HuH-7 (cell line): Measurements from ENCODE around the gene SIRPA.

ENCODE experiments used
- DNase-seq: peaks from one replicate; pipeline ENCODE4 v3.0.0; 2011; ENCODE audit warnings: low spot score

SIRPA gene

DNA sequence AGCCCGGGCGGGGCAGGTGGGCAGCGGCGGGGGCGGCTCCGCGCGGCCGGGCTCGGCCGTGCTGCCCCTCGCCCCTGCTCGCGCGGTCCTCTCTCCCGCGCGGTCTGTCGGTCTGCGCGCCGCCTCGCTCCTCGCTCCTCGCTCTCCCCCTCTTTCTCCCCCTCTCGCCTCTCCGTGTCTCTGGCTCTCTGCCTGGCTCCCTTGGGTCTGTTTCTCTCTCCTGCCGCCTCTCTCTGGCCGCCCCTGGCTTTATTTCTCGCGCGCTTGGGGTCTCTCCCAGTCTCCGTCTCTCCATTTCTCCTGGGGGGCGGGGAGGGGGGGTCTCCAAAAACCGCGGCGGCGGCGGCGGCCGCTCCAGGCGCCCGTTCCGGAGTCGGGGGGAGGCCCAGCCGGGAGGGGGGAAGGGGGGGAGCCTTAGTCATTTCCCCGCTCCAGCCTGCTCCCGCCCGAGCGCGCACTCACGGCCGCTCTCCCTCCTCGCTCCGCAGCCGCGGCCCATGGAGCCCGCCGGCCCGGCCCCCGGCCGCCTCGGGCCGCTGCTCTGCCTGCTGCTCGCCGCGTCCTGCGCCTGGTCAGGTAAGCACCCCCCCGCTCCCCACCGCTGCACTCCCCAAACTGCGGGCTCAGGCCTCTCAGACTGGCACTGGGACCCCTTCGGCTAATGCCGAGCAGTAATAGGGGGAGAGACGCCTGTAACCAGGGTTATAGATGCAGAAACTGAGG is at the start of gene SIRPA:
Gene SIRPA (plus strand): TSS at position 457 of the 723 bp plus-strand sequence. CDS start 41 bp downstream, at position 498.
- peak; percentile 81 for DNase-seq

DNA sequence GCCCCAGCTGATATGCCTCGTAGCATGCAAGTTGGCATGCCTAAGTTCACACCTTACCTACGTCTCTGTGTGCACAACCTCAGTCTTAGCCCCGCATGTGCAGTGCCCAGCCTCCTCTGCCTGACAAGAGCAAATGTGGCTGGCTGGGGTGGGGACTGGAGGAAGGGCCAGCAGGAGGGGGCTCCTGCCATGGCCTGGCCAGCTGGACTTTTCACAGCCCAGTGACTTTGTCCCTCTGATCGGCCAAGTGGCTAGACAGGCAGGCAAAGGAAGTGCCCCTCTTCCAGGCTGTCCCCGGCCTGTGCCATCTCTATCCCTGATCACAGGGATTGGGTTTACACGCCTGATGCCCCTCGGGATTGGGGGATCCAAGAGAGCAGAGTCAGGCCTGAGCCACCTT is 49.5 kb upstream of the SIRPA start:
- DNase-seq = no peak

DNA sequence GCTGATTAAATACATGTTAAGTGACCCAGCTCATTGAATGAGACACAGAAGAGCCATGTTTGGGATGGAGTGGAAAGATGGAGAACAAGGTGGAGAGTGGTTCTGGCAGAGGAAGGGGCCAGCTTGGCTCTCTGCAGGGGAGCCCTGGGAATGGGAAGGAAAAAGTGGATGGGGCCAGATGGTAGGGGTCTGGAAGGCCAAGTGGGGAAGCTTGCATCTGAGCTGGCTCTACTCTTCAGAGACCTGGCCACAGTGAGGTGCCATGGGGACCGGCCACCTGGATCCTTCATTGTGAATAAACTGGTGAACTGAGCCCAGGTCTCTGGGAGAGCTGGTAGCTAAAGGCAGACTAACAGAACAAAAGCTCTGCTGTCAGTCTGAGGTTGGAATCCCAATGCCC is 48.9 kb upstream of the SIRPA start:
- DNase-seq = no peak

DNA sequence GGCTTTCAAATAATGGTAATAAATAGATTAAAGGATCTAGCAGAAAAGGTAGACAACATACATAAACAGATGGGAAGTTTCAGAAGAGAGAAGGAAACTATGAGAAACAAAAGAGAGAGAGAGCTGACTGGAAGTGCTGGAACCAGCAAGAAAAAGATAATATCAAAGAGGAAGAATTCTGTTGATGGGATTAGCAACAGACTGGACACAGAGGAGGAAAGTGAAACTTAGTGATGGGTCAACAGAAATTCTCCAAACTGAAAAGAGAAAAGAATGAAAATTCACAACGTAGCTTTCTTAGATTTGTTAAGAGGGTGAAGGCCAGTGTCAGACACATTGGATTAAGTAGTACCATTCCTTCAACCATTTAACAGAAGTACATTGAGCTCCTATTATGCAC is 48.3 kb upstream of the SIRPA start:
- no peak for DNase-seq

DNA sequence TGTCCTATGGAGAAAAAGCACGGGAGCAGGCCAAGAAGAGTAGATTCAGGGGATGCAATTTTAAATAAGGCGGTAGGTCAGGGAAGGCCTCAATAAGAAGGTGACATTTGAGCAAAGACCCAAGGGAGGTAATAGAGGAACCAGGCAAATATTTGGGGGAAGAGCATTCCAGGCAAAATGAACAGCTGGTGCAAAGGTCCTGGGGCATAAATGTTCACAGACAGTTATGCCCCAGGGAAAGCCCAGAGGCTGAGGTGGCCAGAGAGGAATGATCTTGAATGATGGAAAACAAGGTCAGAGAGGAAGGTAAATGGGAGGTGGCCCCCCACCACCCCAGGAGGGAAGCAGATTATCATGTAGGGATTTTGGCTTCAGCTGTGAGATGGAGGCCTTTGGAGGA is 47.4 kb upstream of the SIRPA start:
- no peak for DNase-seq

DNA sequence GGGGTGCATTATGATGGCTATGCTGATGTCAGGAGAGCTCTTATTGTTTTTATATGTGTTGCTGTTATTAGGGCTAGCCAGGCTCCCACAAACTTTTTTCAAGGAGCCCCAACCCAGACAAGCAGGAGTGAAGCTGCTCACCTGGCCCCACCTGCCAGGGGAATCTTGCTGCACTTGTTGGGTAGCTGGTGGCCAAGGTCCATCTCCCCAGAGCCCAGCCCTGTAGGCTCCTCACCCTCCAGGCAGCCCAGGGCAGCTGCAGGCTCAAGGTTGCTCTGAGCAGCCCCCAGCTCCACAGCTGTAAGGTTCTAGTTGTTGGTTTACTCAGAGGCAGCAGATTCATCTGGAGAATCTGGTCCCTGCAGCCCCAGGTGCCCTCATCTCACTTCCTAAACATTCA is 46.8 kb upstream of the SIRPA start:
- no peak for DNase-seq

DNA sequence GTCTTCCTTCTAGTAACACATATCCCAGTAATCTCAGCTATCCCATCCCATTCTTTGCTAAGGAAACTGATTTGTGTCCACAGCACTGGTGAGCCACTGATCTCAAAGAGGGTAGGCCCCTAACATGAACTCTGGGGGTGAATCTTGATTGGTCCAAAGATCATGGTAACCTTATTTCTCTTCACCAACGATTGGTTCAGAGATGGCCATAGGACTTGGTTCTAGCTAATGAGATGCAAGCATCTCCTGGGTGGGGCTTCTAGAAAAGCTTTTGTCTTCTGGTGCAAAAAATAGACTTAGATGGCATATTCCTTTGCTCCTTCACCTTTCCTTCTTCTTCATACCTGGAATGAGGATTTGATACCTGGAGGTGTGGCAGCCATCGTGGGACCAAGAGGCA is 43.8 kb upstream of the SIRPA start:
- no peak for DNase-seq

DNA sequence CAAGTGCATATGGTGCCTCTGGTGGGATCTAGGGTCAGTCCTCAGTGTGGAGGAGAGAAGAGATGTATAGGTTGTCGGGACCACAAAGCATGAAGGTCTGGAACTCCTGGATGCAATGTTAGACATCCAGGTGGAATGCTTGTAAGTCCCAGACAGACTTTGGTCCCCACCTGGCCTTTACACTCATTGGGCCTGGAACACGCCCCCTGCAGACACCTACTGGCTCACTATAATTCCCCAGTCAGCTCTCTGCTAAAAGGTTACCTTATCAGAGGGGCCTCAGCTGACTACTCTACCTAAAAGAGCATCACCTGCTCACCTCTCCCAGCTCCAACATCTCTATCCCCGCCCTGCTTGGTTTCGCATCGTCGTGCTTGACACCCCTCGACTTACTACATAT is 41.7 kb upstream of the SIRPA start:
- no peak for DNase-seq

DNA sequence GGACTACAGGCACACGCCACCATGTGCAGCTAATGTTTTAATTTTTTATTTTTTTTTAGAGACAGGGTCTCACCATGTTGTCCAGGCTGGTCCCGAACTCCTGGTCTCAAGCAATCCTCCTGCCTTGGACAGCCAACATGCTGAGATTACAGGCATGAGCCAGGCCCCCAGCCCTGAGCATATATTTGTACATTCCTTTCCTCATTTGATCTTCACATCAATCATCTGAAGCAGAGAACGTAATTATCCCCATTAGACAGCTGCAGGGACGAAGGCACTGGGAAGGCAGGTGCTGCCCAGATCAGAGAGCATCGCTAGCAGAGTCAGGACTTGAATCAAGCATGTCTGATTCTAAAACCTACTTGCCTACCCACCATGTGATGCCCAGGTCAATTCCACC is 41.0 kb upstream of the SIRPA start:
- no peak for DNase-seq

DNA sequence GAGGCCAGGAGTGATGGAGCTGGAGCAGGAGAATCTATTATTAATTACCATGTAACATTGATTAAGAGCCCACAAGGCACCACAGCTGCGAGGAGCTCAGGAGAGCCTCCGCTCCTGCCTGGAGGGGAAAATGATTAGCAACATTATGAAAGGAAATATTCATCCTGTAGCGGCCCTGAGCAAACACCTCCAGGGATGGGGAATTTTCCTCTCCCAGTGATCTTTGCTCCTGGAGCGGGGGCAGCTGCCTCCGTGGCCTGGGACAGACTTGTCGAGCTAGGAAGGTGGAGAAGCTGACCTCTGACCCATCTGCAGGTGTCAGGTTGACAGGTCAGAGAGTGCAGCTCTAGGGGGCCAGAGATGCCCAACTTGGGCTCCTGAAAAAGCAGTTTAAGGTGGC is 40.1 kb upstream of the SIRPA start:
- DNase-seq = peak; percentile 70

DNA sequence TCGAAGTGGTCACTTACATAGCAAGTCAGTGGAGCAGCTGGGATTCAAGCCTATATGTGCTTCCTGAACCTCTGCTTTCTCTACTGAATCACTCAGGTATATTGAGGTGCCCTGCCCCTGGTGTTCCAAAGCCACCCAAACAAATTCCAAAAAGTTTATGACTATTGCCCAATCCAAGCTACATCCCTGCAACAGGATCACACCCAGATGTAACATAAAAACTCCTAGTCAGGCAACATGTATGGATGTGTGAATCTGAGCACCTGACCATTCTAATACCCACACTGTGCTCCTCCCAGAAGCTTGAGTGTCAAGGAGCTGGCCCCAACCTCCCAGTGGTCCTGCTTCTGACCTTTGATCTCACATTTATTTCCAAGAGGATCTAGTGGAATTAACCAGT is 39.5 kb upstream of the SIRPA start:
- no peak for DNase-seq

DNA sequence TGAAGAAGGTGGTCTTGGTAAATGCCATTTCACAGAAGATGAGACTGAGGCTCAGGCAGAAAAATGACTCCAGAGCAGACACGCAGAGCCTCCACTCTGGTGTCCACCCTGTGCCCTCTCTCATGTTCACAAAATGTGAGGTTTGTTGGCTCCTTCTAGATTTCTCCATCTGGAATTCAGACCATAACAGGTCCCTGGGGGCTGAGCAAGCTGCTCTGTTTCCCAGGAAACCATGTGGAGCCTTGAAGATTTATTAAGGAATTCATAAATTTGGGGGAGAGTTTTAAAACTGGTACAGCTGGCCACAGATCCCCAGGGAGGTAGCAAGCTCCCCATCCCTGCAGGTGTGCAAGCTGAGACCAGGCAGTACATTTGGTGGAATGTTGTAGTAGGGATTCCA is 38.8 kb upstream of the SIRPA start:
- DNase-seq = no peak

DNA sequence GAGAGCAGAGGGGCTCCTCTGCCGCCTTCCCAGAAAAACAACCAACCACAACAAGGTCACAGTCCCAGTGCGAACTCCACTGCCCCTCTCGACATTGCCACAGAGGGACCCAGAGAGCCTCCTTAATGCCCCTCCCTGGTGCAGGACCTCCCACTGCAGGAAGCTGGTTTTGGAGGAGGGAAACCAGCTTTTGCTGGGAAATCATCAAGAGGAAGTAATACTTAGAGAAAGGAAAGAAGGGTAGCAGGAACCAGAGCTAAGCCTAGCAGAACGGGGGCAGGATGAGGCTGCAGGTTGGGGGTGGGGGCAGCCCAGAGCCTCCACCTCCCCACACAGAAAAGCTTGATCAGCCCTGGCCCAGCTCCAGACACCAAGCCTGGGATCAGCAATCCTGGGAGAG is 37.7 kb upstream of the SIRPA start:
- no peak for DNase-seq

DNA sequence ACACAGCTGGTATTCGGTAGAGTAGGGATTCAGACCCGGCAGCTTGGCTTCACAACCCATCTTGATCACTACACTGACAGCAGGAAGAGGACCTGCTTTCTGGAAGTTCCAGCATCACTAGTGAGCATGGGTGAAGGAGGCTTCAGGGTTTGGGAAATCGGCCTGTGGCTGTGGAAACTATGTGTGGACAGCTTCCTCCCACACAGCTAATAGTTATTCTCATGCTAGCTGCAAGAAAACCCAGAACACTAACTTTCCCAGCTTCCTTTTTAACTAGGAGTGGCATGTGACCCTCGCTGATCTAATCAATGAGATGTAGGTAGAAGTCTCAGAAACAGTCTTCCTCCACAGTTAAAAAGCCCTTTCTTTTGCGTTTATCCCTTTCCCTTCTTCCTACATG is 36.3 kb upstream of the SIRPA start:
- DNase-seq = no peak

DNA sequence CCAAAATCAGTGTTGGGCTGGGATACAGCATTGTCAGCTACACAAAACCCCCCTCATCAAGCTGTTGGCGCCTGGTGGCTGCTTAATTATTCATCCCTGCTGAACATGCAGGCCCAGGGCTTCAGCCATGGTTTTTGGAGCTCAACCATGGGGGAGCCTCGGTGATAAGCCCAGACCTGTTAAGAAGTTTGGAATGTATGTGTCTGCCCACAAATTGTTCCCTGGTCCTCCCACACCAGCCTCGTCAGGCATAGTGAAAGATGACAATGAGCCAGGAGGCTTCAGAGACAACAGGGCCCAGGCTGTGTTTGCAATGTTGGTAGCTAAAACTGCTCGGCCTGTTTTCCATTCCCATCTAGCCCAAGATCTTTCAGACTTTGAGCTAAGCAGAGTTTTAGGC is 34.8 kb upstream of the SIRPA start:
- no peak for DNase-seq

DNA sequence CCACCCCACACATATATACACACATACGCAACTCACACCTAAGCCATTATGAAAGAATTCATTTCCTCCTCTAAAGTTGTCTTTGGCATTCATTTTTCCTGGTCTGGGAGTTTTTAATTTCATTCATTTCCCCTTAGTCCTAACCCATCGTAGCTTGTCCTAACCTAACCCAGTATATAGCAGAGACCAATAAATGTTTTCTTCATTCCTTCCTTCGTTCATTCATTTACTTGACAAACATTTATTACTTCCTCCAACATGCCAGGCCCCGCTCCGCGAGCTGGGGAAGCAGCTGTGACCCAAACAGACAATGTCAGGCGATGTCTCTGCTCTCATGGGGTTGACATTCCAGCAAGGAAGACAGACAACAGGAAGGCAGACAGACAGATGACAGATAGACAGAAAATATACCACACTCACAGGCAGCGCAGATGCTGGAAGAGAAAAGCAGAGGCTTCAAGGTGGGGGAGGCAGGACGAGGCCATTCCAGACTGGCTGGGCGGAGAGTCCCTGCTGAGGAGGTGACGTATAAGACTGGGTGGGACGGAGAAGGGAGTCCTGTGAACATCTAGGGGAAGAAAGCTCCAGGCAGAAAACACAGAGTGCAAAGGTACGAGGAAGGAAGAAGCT is 33.7 kb upstream of the SIRPA start:
- no peak for DNase-seq

DNA sequence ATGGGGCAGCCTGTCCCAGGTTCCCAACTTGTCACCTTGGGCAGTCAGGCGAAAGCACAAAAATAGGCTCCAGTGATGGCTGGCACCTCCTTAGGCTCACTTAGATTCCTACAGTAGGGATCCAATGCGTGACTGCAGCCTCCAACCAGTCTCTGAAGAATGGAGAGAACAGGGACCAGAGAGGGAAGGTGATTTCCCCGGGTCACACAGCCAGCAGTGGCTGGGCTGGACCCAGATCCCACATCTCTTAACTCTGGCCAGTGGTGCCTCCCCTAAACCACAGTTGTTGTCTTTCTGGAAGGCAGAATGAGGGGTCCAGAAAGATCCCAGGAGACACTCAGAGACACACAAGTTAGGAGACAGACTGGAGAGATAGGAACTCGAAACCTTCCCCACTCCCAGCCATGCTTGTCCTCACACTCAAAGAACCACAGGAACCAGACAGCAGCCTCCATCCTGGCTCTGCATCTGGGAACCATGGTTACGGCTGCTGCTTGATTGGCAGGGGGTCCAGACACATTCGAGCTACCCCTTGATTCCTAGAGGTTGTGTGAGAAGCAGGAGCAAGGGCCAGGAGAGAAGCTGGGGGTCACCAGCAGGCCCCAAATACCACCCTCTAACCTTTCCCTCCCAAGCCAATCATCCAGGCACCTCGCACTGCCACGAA is 33.1 kb upstream of the SIRPA start:
- no peak for DNase-seq

DNA sequence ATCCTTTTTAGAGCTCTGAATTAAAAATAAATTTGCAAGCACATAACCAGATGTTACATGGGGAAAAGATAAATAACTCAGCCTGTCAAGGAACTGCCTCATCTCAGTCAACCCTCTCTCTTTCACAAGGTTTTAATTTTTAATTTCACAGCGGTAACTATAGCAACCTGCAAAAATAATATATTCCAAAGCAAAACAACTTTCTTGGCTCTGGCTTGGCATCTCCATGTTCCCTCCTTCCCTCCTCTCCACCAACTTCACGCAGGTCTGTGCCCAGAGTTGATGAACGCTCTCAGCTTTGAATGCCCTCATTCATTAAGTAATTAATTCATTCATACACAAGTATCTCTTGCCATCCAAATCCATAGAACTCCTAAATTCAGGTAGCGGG is 32.5 kb upstream of the SIRPA start:
- no peak for DNase-seq

DNA sequence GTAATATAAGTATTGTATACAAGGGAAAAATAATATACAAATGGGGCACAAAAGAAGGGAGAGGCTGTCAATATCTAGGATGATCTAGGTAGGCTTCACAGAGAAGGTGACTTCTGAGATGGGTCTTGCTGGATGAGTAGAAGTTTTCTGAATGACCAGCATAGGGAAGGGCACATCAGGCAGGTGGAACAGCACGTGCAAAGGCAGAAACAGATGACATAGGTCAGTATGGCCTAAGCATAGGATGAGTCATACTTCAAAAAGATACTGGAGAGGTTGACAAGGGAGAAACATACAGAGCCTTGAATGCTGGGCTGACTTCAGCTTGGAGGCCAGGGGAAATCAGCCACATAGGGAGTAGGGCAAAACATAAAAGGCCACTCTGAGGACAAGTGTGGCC is 31.9 kb upstream of the SIRPA start:
- no peak for DNase-seq

DNA sequence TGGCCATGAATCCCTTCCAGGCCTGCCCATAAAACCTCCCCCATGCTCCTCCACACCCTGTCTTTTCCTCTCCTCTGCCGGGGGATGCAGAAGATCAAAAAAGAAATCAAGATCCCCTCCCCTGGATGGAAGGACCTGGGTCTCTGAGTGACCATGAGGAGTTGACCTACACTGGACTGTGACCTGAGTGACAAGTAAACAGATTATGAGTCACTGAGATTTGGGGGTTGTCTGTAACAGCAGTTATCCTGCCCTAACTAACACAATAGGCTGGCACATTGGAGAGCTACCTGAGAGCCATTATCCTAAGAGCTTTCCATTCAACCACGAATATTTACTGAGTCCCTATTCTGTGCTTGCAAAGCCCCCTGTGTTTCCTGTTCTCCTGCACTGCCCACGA is 28.4 kb upstream of the SIRPA start:
- DNase-seq = no peak

DNA sequence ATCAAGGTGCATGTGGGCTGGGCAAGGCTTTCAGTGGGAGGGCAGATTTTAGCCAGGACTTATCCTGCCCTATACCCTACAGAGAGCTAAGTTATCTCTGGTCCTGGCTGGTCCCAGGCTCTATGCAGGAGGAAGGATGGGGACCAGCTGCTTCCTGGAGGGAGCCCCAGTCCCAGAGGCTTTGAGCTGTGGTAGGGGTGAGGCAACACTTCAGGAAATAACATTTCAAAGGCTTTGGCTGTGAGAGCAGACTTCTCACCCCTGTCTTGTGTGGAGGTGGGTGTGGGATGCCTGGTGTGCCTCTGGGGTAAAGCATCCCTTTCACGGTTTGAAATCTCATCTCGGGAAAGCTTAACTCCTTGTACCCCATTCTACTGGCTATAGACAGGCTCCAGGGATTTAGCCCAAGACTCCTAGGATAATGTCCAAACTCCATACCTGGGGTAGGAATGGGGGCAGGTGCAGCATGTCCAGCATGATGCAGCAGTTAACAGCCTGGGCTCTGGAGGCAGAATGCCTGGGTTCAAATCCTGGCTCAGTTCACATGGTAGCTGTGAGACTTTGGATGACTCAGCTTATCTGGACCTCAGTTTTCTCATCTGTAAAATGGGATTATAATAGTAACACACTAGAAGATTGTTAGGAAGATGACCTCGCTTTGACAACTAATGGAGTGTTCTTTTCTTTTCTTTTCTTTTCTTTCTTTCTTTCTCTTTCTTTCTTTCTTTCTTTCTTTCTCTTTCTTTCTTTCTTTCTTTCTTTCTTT is 27.5 kb upstream of the SIRPA start:
- no peak for DNase-seq

DNA sequence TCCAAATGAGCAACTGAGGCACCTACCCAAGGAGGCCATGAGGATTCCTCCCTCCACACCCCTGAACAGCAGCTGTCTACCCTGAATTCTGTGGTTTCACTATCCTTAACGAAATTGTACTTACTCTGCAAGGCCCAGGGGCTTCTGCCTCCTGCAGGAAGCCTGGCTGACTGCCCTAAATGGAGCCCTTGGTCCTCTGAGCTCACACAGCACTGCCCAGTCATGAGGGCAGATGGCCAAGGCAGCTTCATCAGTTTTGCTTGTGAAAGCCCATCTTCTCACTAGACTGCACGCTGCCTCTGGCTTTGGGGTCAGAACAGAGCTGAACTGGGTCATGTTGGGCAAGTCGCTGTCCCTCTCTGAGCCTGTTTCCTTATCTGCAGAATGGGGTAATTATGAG is 26.4 kb upstream of the SIRPA start:
- DNase-seq = no peak

DNA sequence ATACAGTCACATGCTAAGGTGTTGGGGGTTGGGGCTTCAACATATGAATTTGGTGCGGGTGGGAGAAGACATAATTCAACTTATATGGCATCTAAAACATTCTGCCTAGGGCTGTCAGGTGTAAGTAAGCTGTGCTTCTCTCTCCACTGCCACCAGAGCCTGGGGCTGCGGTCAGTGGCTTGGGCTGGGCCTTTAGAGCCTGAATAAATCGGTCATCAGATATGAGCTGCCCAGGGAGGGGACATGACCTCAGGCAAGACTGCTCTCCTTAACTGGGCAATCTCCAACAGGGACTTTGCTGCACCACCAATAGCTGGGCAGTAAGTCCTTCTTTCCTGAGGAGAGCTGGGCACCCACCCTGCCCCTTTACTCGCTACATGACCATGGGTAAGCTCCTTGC is 24.9 kb upstream of the SIRPA start:
- DNase-seq = no peak
